Spleen (tissue), 7 donors: ENCODE data around the gene NAPSA.

Source experiments
- POLR2AphosphoS5 ChIP-seq, 3 donors: sonication (generic); formaldehyde crosslinking; IDR thresholded peaks; one replicate each; pipeline ENCODE4 v1.5.1; 2017; ENCODE audit warnings: antibody characterized with exemption in 3 of 3
- TF ChIP-seq, protein P1 (sequence below), 11 experiments: fragments of 200-600 bp in 7 of 11; fragments of 450-650 bp in 4 of 11; sonication (generic) in 4 of 11; IDR thresholded peaks in 8 of 11; conservative IDR thresholded peaks in 3 of 11; 1 replicate in 7 of 11; 2 replicates in 4 of 11; pipeline versions ENCODE4 v1.4.0 to v1.8.0; 2016 to 2021; ENCODE audit warnings: antibody characterized with exemption in 11 of 11, inconsistent platforms in 4 of 11, mild to moderate bottlenecking in 1 of 11
- donor health status: DM: no; HTN: no; CAD: no; lungs with moderate emphysema.
- donor health status: DM: no; HTN: no; CAD: no.
- donor health status: DM: no; HTN: no; CAD: no.

DNA sequence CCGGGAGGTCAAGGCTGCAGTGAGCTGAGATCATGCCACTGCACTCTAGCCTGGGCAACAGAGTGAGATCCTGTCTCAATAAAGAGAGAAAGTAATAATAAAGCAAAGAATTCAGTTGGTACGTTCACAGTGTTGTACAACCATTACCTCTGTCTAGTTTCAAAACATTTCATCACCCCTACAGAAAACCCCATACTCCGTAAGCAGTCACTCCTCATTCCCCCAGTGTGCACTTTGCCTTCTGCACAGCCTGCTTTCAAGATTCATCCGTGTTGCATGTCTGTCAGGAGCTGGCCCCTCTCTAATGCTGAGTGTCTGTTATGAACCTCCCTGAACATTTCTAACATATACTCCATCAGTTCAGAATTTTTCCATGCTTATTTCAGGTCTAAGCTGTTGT, 28.1 kb upstream of the NAPSA start:
- TF ChIP-seq POLR2AphosphoS5 (IDR thresholded peaks at IDR 0.05): no peak
- TF ChIP-seq, protein P1, sequence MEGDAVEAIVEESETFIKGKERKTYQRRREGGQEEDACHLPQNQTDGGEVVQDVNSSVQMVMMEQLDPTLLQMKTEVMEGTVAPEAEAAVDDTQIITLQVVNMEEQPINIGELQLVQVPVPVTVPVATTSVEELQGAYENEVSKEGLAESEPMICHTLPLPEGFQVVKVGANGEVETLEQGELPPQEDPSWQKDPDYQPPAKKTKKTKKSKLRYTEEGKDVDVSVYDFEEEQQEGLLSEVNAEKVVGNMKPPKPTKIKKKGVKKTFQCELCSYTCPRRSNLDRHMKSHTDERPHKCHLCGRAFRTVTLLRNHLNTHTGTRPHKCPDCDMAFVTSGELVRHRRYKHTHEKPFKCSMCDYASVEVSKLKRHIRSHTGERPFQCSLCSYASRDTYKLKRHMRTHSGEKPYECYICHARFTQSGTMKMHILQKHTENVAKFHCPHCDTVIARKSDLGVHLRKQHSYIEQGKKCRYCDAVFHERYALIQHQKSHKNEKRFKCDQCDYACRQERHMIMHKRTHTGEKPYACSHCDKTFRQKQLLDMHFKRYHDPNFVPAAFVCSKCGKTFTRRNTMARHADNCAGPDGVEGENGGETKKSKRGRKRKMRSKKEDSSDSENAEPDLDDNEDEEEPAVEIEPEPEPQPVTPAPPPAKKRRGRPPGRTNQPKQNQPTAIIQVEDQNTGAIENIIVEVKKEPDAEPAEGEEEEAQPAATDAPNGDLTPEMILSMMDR (IDR thresholded peaks at IDR 0.05 in 8 of 11, conservative IDR thresholded peaks at IDR 0.05 in 3 of 11): no peak
